ENCODE measurements around the gene ESAM. TPM values are rescaled to one million over a fixed set of nuclear protein-coding genes. Genes with fewer than 3 reads are reported as not detected.

The ESAM gene
- total and polyA plus RNA-seq, 10 of the 15 experiments (the other 5 are each of a cell fraction or from before 2014, with no cell fraction given), result 2.7 to 43.6 (median 19.5) TPM

DNA sequence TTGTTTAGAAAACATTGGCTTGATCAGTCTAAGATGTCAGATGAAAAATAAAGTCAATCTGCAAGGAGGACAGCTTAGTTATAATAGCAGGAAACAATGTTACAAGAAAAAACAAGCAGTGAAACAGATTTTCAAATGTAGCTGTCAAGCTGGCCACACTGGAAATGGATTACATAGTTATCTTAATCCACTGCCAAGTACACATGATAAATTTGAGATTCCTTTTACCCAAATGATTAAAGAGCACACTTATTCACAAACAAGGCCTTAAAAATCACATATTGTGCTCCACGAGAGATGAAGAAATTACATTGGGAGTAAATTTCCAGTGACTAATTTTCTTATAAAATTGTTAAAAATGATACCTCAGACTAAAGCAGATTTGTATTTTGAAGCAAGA lies 17.5 kb upstream of the ESAM start:
- CTCF ChIA-PET, result interaction anchor here (0.9 to 2.7 kb wide), 7 partner anchors 9 to 135 kb away, joined by 3 to 23 read pairs (median 6); no protein-coding TSS in a partner anchor
- BruUV-seq (replicated peaks), result no TSS peak
- Histone ChIP-seq H3K9ac (ENCODE audit: control insufficient read depth, insufficient read depth, low read length) (no peak overlapping the region), H3K79me2 (ENCODE audit: control insufficient read depth, insufficient read depth, low read length) (no peaks in the 10 kb centered on the region; the same call in 1 of the 2 replicates), H3K9me3 (replicated peaks; ENCODE audit: control insufficient read depth, insufficient read depth, low read length) (no peaks in the 10 kb centered on the region), H2AFZ (ENCODE audit: control insufficient read depth, low read depth, low read length) (no peak overlapping the region), H3K36me3 (ENCODE audit: control insufficient read depth in 2 of 2, insufficient read depth in 2 of 2, low read length in 1 of 2) (no peaks in the 10 kb centered on the region; a peak in 1 of 4 replicates), H3K4me3 (no peak overlapping the region), H3K4me1 (ENCODE audit: control insufficient read depth, insufficient read depth, low read length) (no peaks in the 10 kb centered on the region), H3K27ac (ENCODE audit: control insufficient read depth, insufficient read depth) (no peak overlapping the region), H4K20me1 (ENCODE audit: control insufficient read depth, insufficient read depth) (no peaks in the 10 kb centered on the region), H3K4me2 (ENCODE audit: control insufficient read depth, insufficient read depth) (no peak overlapping the region), H3K27me3 (replicated peaks in 1 of 2; ENCODE audit: control insufficient read depth in 2 of 2, insufficient read depth in 2 of 2, low read length in 1 of 2) (no peaks in the 10 kb centered on the region)
- DNase-seq (ENCODE audit: low read depth, low spot score) (no peak), ATAC-seq (no peak), FAIRE-seq (no peak)
- SMC1A ChIA-PET (ENCODE audit: uncharacterized antibody, unreplicated experiment), result interaction anchor here (0.8 to 1.8 kb wide), 7 partner anchors 8 to 108 kb away, joined by 3 to 5 read pairs (median 3); no protein-coding TSS in a partner anchor
- POLR2A ChIA-PET, result interaction anchor here (0.8 to 1.6 kb wide), 2 partner anchors 13 to 26 kb away, joined by 3 read pairs; no protein-coding TSS in a partner anchor
- TF ChIP-seq, protein P1, sequence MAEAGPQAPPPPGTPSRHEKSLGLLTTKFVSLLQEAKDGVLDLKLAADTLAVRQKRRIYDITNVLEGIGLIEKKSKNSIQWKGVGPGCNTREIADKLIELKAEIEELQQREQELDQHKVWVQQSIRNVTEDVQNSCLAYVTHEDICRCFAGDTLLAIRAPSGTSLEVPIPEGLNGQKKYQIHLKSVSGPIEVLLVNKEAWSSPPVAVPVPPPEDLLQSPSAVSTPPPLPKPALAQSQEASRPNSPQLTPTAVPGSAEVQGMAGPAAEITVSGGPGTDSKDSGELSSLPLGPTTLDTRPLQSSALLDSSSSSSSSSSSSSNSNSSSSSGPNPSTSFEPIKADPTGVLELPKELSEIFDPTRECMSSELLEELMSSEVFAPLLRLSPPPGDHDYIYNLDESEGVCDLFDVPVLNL (IDR thresholded peaks at IDR 0.05; ENCODE audit: low read depth, low read length), result no peak
- TF ChIP-seq STAT1 (conservative IDR thresholded peaks at IDR 0.05) (no peak), ATF7 (IDR thresholded peaks at IDR 0.05; ENCODE audit: low read depth) (no peak)
- intact Hi-C loops (cut with micrococcal nuclease; ENCODE audit: unreplicated experiment) (no loop called here), in situ Hi-C loops (cut with MboI) (no loop called here)
- 44% methylated on average over 1 of the region's 1 CpG for WGBS (ENCODE audit: insufficient coverage, insufficient replicate concordance, low lambda C conversion rate, missing lambda C conversion rate)
- RAD21 ChIA-PET (ENCODE audit: unreplicated experiment), result interaction anchor here (1.2 kb wide), 1 partner anchor 36 kb away, joined by 3 read pairs; no protein-coding TSS in a partner anchor

DNA sequence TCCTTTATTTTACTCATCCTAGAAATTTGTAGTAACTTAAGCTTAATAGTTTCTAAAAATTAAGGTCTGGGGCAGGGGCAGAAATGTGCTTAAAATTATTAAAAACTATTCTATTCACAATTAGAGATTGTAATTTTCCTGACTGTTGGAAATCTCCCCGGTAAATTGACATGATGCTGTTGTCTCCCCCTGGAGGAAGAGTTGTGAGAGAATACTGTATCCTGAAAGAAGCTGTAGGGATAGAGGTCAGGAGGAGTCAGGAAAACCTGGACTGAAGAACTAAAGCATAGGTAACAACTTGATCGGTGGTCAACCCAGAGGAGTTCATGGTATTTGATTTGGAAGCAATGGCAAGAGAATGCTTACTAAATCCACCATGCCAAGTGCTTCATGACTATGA lies 16.2 kb upstream of the ESAM start:
- no peak for ATAC-seq
- no TSS peak for BruUV-seq (replicated peaks)
- TF ChIP-seq PAX5 (IDR thresholded peaks at IDR 0.05; ENCODE audit: borderline replicate concordance, low read depth, low read length) (no peak), CHD2 (IDR thresholded peaks at IDR 0.05; ENCODE audit: borderline replicate concordance, low read depth, low read length) (no peak), MEF2A (IDR thresholded peaks at IDR 0.05; ENCODE audit: insufficient read depth, low read depth, low read length) (no peak), NBN (IDR thresholded peaks at IDR 0.05) (no peak), NRF1 (conservative IDR thresholded peaks at IDR 0.05; ENCODE audit: low read depth, low read length) (no peak)
- TF ChIP-seq, protein P2, sequence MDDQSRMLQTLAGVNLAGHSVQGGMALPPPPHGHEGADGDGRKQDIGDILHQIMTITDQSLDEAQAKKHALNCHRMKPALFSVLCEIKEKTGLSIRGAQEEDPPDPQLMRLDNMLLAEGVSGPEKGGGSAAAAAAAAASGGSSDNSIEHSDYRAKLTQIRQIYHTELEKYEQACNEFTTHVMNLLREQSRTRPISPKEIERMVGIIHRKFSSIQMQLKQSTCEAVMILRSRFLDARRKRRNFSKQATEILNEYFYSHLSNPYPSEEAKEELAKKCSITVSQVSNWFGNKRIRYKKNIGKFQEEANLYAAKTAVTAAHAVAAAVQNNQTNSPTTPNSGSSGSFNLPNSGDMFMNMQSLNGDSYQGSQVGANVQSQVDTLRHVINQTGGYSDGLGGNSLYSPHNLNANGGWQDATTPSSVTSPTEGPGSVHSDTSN (IDR thresholded peaks at IDR 0.05; ENCODE audit: insufficient replicate concordance, low read depth, low read length), result no peak
- TF ChIP-seq, protein P3, sequence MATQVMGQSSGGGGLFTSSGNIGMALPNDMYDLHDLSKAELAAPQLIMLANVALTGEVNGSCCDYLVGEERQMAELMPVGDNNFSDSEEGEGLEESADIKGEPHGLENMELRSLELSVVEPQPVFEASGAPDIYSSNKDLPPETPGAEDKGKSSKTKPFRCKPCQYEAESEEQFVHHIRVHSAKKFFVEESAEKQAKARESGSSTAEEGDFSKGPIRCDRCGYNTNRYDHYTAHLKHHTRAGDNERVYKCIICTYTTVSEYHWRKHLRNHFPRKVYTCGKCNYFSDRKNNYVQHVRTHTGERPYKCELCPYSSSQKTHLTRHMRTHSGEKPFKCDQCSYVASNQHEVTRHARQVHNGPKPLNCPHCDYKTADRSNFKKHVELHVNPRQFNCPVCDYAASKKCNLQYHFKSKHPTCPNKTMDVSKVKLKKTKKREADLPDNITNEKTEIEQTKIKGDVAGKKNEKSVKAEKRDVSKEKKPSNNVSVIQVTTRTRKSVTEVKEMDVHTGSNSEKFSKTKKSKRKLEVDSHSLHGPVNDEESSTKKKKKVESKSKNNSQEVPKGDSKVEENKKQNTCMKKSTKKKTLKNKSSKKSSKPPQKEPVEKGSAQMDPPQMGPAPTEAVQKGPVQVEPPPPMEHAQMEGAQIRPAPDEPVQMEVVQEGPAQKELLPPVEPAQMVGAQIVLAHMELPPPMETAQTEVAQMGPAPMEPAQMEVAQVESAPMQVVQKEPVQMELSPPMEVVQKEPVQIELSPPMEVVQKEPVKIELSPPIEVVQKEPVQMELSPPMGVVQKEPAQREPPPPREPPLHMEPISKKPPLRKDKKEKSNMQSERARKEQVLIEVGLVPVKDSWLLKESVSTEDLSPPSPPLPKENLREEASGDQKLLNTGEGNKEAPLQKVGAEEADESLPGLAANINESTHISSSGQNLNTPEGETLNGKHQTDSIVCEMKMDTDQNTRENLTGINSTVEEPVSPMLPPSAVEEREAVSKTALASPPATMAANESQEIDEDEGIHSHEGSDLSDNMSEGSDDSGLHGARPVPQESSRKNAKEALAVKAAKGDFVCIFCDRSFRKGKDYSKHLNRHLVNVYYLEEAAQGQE (IDR thresholded peaks at IDR 0.05; ENCODE audit: low read depth, low read length), result no peak

More for the DNA sequence above, 16.2 kb upstream of the ESAM start:
- Histone ChIP-seq H3K27me3 (replicated peaks in 1 of 2; ENCODE audit: control insufficient read depth in 2 of 2, insufficient read depth in 2 of 2, low read length in 1 of 2) (no peaks in the 10 kb centered on the region), H3K4me1 (ENCODE audit: control insufficient read depth, insufficient read depth, low read length) (no peaks in the 10 kb centered on the region), H4K20me1 (ENCODE audit: control insufficient read depth, insufficient read depth) (no peaks in the 10 kb centered on the region), H3K27ac (ENCODE audit: control insufficient read depth, insufficient read depth) (no peak overlapping the region), H3K9ac (ENCODE audit: control insufficient read depth, insufficient read depth, low read length) (no peak overlapping the region), H3K4me3 (no peak overlapping the region), H3K4me2 (ENCODE audit: control insufficient read depth, insufficient read depth) (no peak overlapping the region), H3K79me2 (ENCODE audit: control insufficient read depth, insufficient read depth, low read length) (no peaks in the 10 kb centered on the region; the same call in 1 of the 2 replicates), H3K36me3 (ENCODE audit: control insufficient read depth in 2 of 2, insufficient read depth in 2 of 2, low read length in 1 of 2) (no peaks in the 10 kb centered on the region; a peak in 1 of 4 replicates), H2AFZ (ENCODE audit: control insufficient read depth, low read depth, low read length) (no peak overlapping the region), H3K9me3 (replicated peaks; ENCODE audit: control insufficient read depth, insufficient read depth, low read length) (no peaks in the 10 kb centered on the region)
- intact Hi-C loops (cut with micrococcal nuclease; ENCODE audit: unreplicated experiment) (no loop called here), in situ Hi-C loops (cut with MboI) (no loop called here)
- RAD21 ChIA-PET (ENCODE audit: unreplicated experiment), result interaction anchor here (1.2 kb wide), 1 partner anchor 35 kb away, joined by 3 read pairs; no protein-coding TSS in a partner anchor
- DNase-seq (ENCODE audit: low read depth, low spot score), result no peak
- no peak for FAIRE-seq
- POLR2A ChIA-PET, result interaction anchor here (0.7 to 1.6 kb wide), 2 partner anchors 20 to 27 kb away, joined by 3 read pairs; no protein-coding TSS in a partner anchor
- WGBS (ENCODE audit: insufficient coverage, insufficient replicate concordance, low lambda C conversion rate, missing lambda C conversion rate), result 98% methylated on average over 2 of the region's 2 CpGs
- CTCF ChIA-PET, result interaction anchor here (1.0 to 2.7 kb wide), 8 partner anchors 9 to 134 kb away, joined by 4 to 23 read pairs (median 4); no protein-coding TSS in a partner anchor
- SMC1A ChIA-PET (ENCODE audit: uncharacterized antibody, unreplicated experiment), result interaction anchor here (1.0 to 1.8 kb wide), 5 partner anchors 9 to 109 kb away, joined by 3 to 6 read pairs (median 4); no protein-coding TSS in a partner anchor

All from GM12878 (cell line).